Tibial nerve (tissue), 4 donors: ENCODE results near the gene MED13L. TPM values are rescaled to one million over a fixed set of nuclear protein-coding genes. Genes with fewer than 3 reads are reported as not detected.

ENCODE experiments used
- DNase-seq, 2 donors: peaks; one replicate each; pipeline ENCODE4 v3.0.0-alpha.2; 2019; ENCODE audit warnings: low spot score in 2 of 2
- H3K27ac ChIP-seq, 4 donors: fragments of 200-600 bp; sonication (generic) in 3 of 4; one replicate each; pipeline ENCODE4 v1.5.1; 2017 to 2019; ENCODE audit warnings: mild to moderate bottlenecking in 1 of 4
- H3K27me3 ChIP-seq, 2 donors: fragments of 200-600 bp; sonication (generic) in 1 of 2; one replicate each; pipeline versions ENCODE4 v1.5.1 to v1.6.0; 2017 to 2019
- H3K36me3 ChIP-seq, 3 donors: fragments of 200-600 bp; sonication (generic); one replicate each; pipeline ENCODE4 v1.5.1; 2018 to 2019
- H3K4me1 ChIP-seq, 4 donors: fragments of 200-600 bp; sonication (generic) in 3 of 4; one replicate each; pipeline ENCODE4 v1.5.1; 2017 to 2019
- H3K4me3 ChIP-seq, 4 donors: fragments of 200-600 bp; sonication (generic) in 3 of 4; one replicate each; pipeline ENCODE4 v1.5.1; 2017 to 2019; ENCODE audit warnings: mild to moderate bottlenecking in 1 of 4, moderate library complexity in 1 of 4
- H3K9me3 ChIP-seq, 4 donors: fragments of 200-600 bp; sonication (generic) in 3 of 4; one replicate each; pipeline ENCODE4 v1.5.1; 2017 to 2019
- CTCF ChIP-seq, 5 experiments: fragments of 200-600 bp in 3 of 5; fragments of 450-650 bp in 2 of 5; sonication (generic) in 3 of 5; IDR thresholded peaks; one replicate each; pipeline ENCODE4 v1.5.1; 2016 to 2019; ENCODE audit warnings: antibody characterized with exemption in 5 of 5, mild to moderate bottlenecking in 3 of 5, moderate library complexity in 2 of 5
- EP300 ChIP-seq, 2 donors: sonication (generic); formaldehyde crosslinking; IDR thresholded peaks; one replicate each; pipeline ENCODE4 v1.6.1; 2017; ENCODE audit warnings: antibody characterized with exemption in 2 of 2, mild to moderate bottlenecking in 1 of 2
- POLR2A ChIP-seq, 2 donors: fragments of 450-650 bp; IDR thresholded peaks; one replicate each; pipeline ENCODE4 v1.6.1; 2017; ENCODE audit warnings: antibody characterized with exemption in 2 of 2, mild to moderate bottlenecking in 2 of 2, moderate library complexity in 2 of 2
- WGBS, 2 donors: methylation state at CpG; one replicate each; pipeline ENCODE4 v1.1.5; 2018; 5-methylcytosine and 5-hydroxymethylcytosine counted together
- total RNA-seq, 4 donors: library from RNA; depleted of rRNA; stranded (reverse); fragments of >200 nt; gene quantifications; one replicate each; pipeline ENCODE4 v1.1.0, GENCODE V29; 2016

Gene MED13L
- total RNA-seq, 4 donors from 2014 or later, result 138 to 234 (median 218) TPM

- no peaks in the 10 kb centered on the region for H3K27me3 ChIP-seq
- no peak overlapping the region for H3K4me3 ChIP-seq
- no peak for DNase-seq
- no peak overlapping the region for H3K27ac ChIP-seq
- 67 to 71% methylated on average over 14 of the region's 14 CpGs for WGBS, 2 donors
- no peaks in the 10 kb centered on the region for H3K9me3 ChIP-seq
- no peaks in the 10 kb centered on the region for H3K36me3 ChIP-seq
- TF ChIP-seq POLR2A (IDR thresholded peaks at IDR 0.05), result no peak
- no peak for TF ChIP-seq EP300 (IDR thresholded peaks at IDR 0.05)
- peaks cover 0 to 96% (median 45%) of the 10 kb centered on the region in 4 donors for H3K4me1 ChIP-seq
Measured at GRCh38 chr12:116196752-116197718, 80.5 kb downstream of the MED13L start.

- no peak overlapping the region for H3K4me3 ChIP-seq
- TF ChIP-seq CTCF (IDR thresholded peaks at IDR 0.05) (no peak), POLR2A (IDR thresholded peaks at IDR 0.05) (no peak), EP300 (IDR thresholded peaks at IDR 0.05) (no peak)
- H3K4me1 ChIP-seq, result peaks cover 0 to 96% (median 41%) of the 10 kb centered on the region in 4 donors
Measured at GRCh38 chr12:116196226-116196625, 81.3 kb downstream of the MED13L start.

GRCh38 chr12:116194935-116195431 is 82.5 kb downstream of the MED13L start:
- Histone ChIP-seq H3K27ac (no peak overlapping the region), H3K9me3 (no peaks in the 10 kb centered on the region), H3K36me3 (no peaks in the 10 kb centered on the region), H3K27me3 (no peaks in the 10 kb centered on the region), H3K4me1 (peaks cover 0 to 96% (median 33%) of the 10 kb centered on the region in 4 donors), H3K4me3 (no peak overlapping the region)
- no peak for DNase-seq
- TF ChIP-seq POLR2A (IDR thresholded peaks at IDR 0.05), result no peak
- no peak for TF ChIP-seq CTCF (IDR thresholded peaks at IDR 0.05)
- TF ChIP-seq EP300 (IDR thresholded peaks at IDR 0.05), result no peak
- 80 to 82% methylated on average over 3 of the region's 3 CpGs for whole genome bisulfite sequencing, 2 donors

More at GRCh38 chr12:116196226-116196625, 81.3 kb downstream of the MED13L start:
- Histone ChIP-seq H3K27ac (no peak overlapping the region), H3K9me3 (no peaks in the 10 kb centered on the region), H3K36me3 (no peaks in the 10 kb centered on the region), H3K27me3 (no peaks in the 10 kb centered on the region)
- no peak for DNase-seq
- WGBS, 2 donors, result 48 to 50% methylated on average over 3 of the region's 3 CpGs

GRCh38 chr12:116189692-116190091 is 87.8 kb downstream of the MED13L start:
- Histone ChIP-seq H3K9me3 (no peaks in the 10 kb centered on the region), H3K36me3 (no peaks in the 10 kb centered on the region), H3K27ac (no peak overlapping the region), H3K4me1 (peaks cover 0 to 93% (median 8%) of the 10 kb centered on the region in 4 donors), H3K27me3 (no peaks in the 10 kb centered on the region), H3K4me3 (no peak overlapping the region)
- TF ChIP-seq EP300 (IDR thresholded peaks at IDR 0.05), result no peak
- TF ChIP-seq CTCF (IDR thresholded peaks at IDR 0.05), result no peak
- no peak for TF ChIP-seq POLR2A (IDR thresholded peaks at IDR 0.05)
- DNase-seq, result no peak

GRCh38 chr12:116188581-116188980 is 88.9 kb downstream of the MED13L start:
- 79 to 88% methylated on average over 3 of the region's 3 CpGs for WGBS, 2 donors
- no peak overlapping the region for H3K4me3 ChIP-seq
- H3K27ac ChIP-seq, result no peak overlapping the region
- TF ChIP-seq EP300 (IDR thresholded peaks at IDR 0.05) (no peak), POLR2A (IDR thresholded peaks at IDR 0.05) (no peak)
- peaks cover 0 to 93% (median 7%) of the 10 kb centered on the region in 4 donors for H3K4me1 ChIP-seq
- no peaks in the 10 kb centered on the region for H3K36me3 ChIP-seq
- no peaks in the 10 kb centered on the region for H3K9me3 ChIP-seq
- no peak for DNase-seq
- H3K27me3 ChIP-seq, result no peaks in the 10 kb centered on the region

- Histone ChIP-seq H3K27ac (no peak overlapping the region), H3K4me1 (peaks cover 0 to 94% (median 7%) of the 10 kb centered on the region in 4 donors), H3K36me3 (no peaks in the 10 kb centered on the region), H3K4me3 (no peak overlapping the region), H3K9me3 (no peaks in the 10 kb centered on the region), H3K27me3 (no peaks in the 10 kb centered on the region)
- TF ChIP-seq EP300 (IDR thresholded peaks at IDR 0.05) (no peak), POLR2A (IDR thresholded peaks at IDR 0.05) (no peak), CTCF (IDR thresholded peaks at IDR 0.05) (no peak)
- no peak for DNase-seq
- 45 to 48% methylated on average over 1 of the region's 1 CpG for WGBS, 2 donors
Measured at GRCh38 chr12:116187151-116187511, 90.4 kb downstream of the MED13L start.
